ENCODE data around the gene SFRP4.

DNA sequence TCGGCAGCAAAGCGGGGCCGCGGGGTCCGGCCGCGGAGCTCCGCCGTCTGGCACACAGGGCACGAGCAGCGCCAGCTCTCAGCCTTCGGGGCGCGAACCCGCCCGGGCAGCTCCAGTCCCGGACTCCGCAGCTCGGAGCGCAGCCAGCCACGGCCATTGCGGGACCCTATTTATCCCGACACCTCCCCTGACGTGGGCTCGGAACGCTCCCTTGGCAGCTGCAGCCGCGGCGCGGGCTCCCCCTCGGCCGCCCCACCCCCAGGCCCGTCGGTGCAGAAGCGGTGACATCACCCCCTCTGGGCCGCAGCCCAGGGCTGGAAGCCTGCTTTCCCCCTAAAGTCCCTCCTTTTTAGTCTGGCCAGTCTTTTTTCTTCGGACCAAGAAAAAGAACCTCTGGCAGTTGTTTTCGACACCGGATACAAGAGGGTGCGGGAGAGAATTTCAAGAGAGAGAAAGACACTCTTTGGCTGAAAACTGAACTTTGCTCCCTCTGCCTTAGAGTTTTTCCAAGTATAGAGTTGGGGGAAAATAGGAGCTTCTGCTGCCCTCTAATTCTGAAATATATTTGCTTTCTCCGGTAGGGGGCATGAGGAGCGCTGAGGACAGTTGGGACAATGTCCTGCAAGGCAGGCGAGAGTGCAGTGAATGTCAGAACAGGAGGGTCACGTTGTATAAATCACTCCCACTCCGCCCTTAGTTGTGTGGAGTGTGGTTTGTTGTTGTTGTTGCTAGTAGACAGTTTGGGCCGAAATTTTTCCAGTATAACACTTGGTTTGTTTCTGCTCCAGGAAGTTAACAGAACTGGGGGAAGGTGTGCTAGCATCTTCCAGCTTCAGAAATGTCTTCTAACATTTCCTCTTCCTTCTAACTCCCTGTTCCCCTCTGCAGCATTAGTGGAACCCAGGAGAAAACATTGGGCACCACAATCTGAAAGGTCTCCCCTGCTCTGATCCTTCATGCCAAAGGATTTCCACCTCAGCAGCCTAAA, at the start of gene SFRP4:
- TF ChIP-seq, protein P1, sequence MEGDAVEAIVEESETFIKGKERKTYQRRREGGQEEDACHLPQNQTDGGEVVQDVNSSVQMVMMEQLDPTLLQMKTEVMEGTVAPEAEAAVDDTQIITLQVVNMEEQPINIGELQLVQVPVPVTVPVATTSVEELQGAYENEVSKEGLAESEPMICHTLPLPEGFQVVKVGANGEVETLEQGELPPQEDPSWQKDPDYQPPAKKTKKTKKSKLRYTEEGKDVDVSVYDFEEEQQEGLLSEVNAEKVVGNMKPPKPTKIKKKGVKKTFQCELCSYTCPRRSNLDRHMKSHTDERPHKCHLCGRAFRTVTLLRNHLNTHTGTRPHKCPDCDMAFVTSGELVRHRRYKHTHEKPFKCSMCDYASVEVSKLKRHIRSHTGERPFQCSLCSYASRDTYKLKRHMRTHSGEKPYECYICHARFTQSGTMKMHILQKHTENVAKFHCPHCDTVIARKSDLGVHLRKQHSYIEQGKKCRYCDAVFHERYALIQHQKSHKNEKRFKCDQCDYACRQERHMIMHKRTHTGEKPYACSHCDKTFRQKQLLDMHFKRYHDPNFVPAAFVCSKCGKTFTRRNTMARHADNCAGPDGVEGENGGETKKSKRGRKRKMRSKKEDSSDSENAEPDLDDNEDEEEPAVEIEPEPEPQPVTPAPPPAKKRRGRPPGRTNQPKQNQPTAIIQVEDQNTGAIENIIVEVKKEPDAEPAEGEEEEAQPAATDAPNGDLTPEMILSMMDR (IDR thresholded peaks at IDR 0.05) = peak; percentile 65 to 85 (median 75)
- TF ChIP-seq EP300 (IDR thresholded peaks at IDR 0.05) = no peak
- TF ChIP-seq POLR2A (IDR thresholded peaks at IDR 0.05) = peak; percentile 63
